Panc1 (cell line): ENCODE data around the gene PADI2. TPM values are rescaled to one million over a fixed set of nuclear protein-coding genes. Genes with fewer than 3 reads are reported as not detected.

ENCODE experiments used
- ATAC-seq: fragments of 200-7000 bp; cut with Tn5 transposase; 2 replicates; pipeline ENCODE4 v1.9.1; 2020; ENCODE audit warnings: mild to moderate bottlenecking, moderate library complexity
- BruUV-seq: library from RNA; stranded (reverse); fragments of 400-500 nt; replicated peaks from 2 replicates; lab custom pipeline; 2021; lab: Mats Ljungman, UMichigan
- CTCF ChIA-PET: fragments of 300-600 bp; sonication (Branson Sonifier 250); formaldehyde crosslinking; loops from one replicate; lab custom pipeline; 2022; ENCODE audit warnings: antibody characterized with exemption; lab: Charles Lee
- POLR2A ChIA-PET: fragments of 300-600 bp; sonication (Branson Sonifier 250); formaldehyde crosslinking; loops from one replicate; lab custom pipeline; 2022; ENCODE audit warnings: antibody characterized with exemption; lab: Charles Lee
- DNase-seq: peaks from one replicate; pipeline ENCODE4 v3.0.0-alpha.2; 2010; ENCODE audit warnings: low read depth, low spot score
- H3K27ac ChIP-seq: 2 replicates; pipeline ENCODE4 v1.5.1; 2011; ENCODE audit warnings: mild to moderate bottlenecking, low read length, inconsistent platforms
- H3K27me3 ChIP-seq: fragments of 200-500 bp; sonication (Bioruptor generic); 2 replicates; pipeline ENCODE4 v1.6.0; 2014; ENCODE audit warnings: low read length, inconsistent platforms; ENCODE audit not compliant: control insufficient read depth, insufficient read depth
- H3K36me3 ChIP-seq: fragments of 200-500 bp; sonication (Bioruptor generic); 2 replicates; pipeline ENCODE4 v1.5.1; 2014; ENCODE audit warnings: inconsistent platforms, mild to moderate bottlenecking, low read length, moderate library complexity; ENCODE audit not compliant: control insufficient read depth, insufficient read depth
- H3K4me1 ChIP-seq: 2 replicates; pipeline ENCODE4 v1.5.1; 2011; ENCODE audit warnings: inconsistent platforms, mild to moderate bottlenecking, low read length, moderate library complexity; ENCODE audit not compliant: control insufficient read depth, insufficient read depth
- H3K4me3 ChIP-seq, 2 experiments: 2 replicates each; pipeline ENCODE4 v1.5.1; 2011 to 2012; ENCODE audit warnings: low read depth in 2 of 2, low read length in 2 of 2, mild to moderate bottlenecking in 2 of 2, inconsistent platforms in 1 of 2, moderate library complexity in 1 of 2
- H3K9me3 ChIP-seq: fragments of 200-500 bp; sonication (Bioruptor generic); 2 replicates; pipeline ENCODE4 v1.5.1; 2014; ENCODE audit warnings: low read depth, mild to moderate bottlenecking, inconsistent platforms, low read length, moderate library complexity; ENCODE audit not compliant: control insufficient read depth, insufficient read depth
- CTCF ChIP-seq: fragments of 450-650 bp; IDR thresholded peaks from 2 replicates; pipeline ENCODE4 v1.5.1; 2017; ENCODE audit warnings: mild to moderate bottlenecking
- POLR2AphosphoS5 ChIP-seq: IDR thresholded peaks from 2 replicates; pipeline ENCODE4 v1.6.1; 2012; ENCODE audit warnings: mild to moderate bottlenecking, low read depth, low read length, moderate library complexity
- REST ChIP-seq, 2 experiments: IDR thresholded peaks; 2 replicates each; pipeline ENCODE4 v1.6.1; 2011 to 2012; ENCODE audit warnings: low read depth in 2 of 2, control low read depth in 1 of 2, low read length in 1 of 2, mild to moderate bottlenecking in 1 of 2, moderate library complexity in 1 of 2; ENCODE audit not compliant: insufficient read depth in 1 of 2
- SIN3A ChIP-seq: IDR thresholded peaks from 2 replicates; pipeline ENCODE4 v1.6.1; 2012; ENCODE audit warnings: low read depth, mild to moderate bottlenecking, low read length, moderate library complexity, borderline replicate concordance; ENCODE audit not compliant: insufficient read depth
- TCF7L2 ChIP-seq: IDR thresholded peaks from 2 replicates; pipeline ENCODE4 v1.6.1; 2011; ENCODE audit warnings: mild to moderate bottlenecking, low read depth, low read length, inconsistent platforms
- in situ Hi-C: cut with HindIII; loops from 2 replicates; pipeline ENCODE4 v1.10.0; 2016; ENCODE audit warnings: low sequenced_read_pairs, low pct_unique_long_range_greater_than_20kb
- intact Hi-C: fragments of 100-400 bp; cut with micrococcal nuclease; formaldehyde crosslinking; loops from one replicate; pipeline ENCODE4 v1.10.0; 2022; ENCODE audit not compliant: unreplicated experiment
- total RNA-seq: library from RNA; stranded (reverse); gene quantifications from one replicate; pipeline ENCODE4 v1.2.1, GENCODE V29; 2021; ENCODE audit not compliant: unreplicated experiment

PADI2 gene
- total RNA-seq, 1 experiment from 2014 or later = 507 TPM

GRCh38 chr1:17098446-17099317 lies 20.6 kb downstream of the PADI2 start:
- TF ChIP-seq REST (IDR thresholded peaks at IDR 0.05; ENCODE audit: insufficient read depth in 1 of 2, low read depth in 2 of 2, low read length in 1 of 2) (no peak), POLR2AphosphoS5 (peak; percentile 50; the same call in 1 of the 2 replicates), CTCF (no peak)
- no TSS peak for BruUV-seq
- H3K36me3 ChIP-seq = no peaks in the 10 kb centered on the region; the same call in 1 of the 2 replicates
- no peak overlapping the region for H3K4me3 ChIP-seq
- H3K9me3 ChIP-seq = no peaks in the 10 kb centered on the region
- in situ Hi-C loops = no loop called here
- H3K27ac ChIP-seq = 0 out of 2 replicates have a peak overlapping the region, but pooled peaks have one; percentile 6
- no peak for DNase-seq
- POLR2A ChIA-PET = interaction anchor here (0.7 kb wide), 1 partner anchor 31 kb away, joined by 6 read pairs; no protein-coding TSS in a partner anchor
- no peaks in the 10 kb centered on the region for H3K27me3 ChIP-seq
- peaks cover 22% of the 10 kb centered on the region for H3K4me1 ChIP-seq
- no peak for ATAC-seq
- CTCF ChIA-PET = no interaction called here
- intact Hi-C loops = no loop called here

GRCh38 chr1:17097787-17098186 lies 21.5 kb downstream of the PADI2 start:
- Histone ChIP-seq H3K36me3 (no peaks in the 10 kb centered on the region; the same call in 1 of the 2 replicates), H3K4me1 (peaks cover 22% of the 10 kb centered on the region), H3K4me3 (no peak overlapping the region), H3K27me3 (no peaks in the 10 kb centered on the region), H3K27ac (no peak overlapping the region), H3K9me3 (no peaks in the 10 kb centered on the region)
- no peak; the same call in 1 of the 2 replicates for TF ChIP-seq POLR2AphosphoS5
- TF ChIP-seq SIN3A = no peak
- TF ChIP-seq CTCF = no peak
- no peak for TF ChIP-seq TCF7L2
- TF ChIP-seq REST (IDR thresholded peaks at IDR 0.05; ENCODE audit: insufficient read depth in 1 of 2, low read depth in 2 of 2, low read length in 1 of 2) = no peak
- no TSS peak for BruUV-seq
- CTCF ChIA-PET = no interaction called here
- intact Hi-C loops = no loop called here
- no peak for DNase-seq
- POLR2A ChIA-PET = interaction anchor here (0.6 to 0.7 kb wide), 2 partner anchors 32 to 112 kb away, joined by 4 to 6 read pairs; no protein-coding TSS in a partner anchor
- in situ Hi-C loops = no loop called here
- no peak for ATAC-seq
